Activated CD4-positive, alpha-beta T cell treated with anti-CD3 and anti-CD28 coated beads for 4 hours (primary cell): ENCODE results near the gene CRYGS.

Experiments
- DNase-seq, 2 donors: peaks; one replicate each; pipeline ENCODE4 v3.0.0-alpha.2; 2020

CRYGS gene

DNA sequence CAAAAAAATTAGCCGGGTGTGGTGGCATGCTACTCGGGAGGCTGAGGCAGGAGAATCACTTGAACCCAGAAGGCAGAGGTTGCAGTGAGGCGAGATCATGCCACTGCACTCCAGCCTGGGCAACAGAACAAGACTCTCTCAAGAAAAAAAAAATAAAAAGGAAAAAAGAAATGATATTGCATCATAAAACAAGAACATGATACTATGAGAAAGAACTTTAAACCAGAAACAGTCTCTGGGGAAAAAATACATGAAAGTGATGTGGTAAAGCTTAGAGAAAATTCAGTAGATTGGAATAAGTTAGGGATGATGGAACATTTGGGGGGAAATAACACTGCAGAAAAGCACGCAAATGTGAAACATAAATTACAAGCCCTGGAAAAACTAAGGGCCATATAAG is 54.7 kb downstream of the CRYGS start:
- DNase-seq, result no peak
